NOMO-1 (cell line): ENCODE measurements around the gene ADD1.
A peak's percentile ranks its signal among the peaks of the same experiment; 100 is the strongest.

Source experiments
- DNase-seq, 2 experiments: peaks; one replicate each; lab custom pipeline; 2025; ENCODE audit not compliant: unreplicated experiment in 2 of 2; lab: John Stamatoyannopoulos, UW

ADD1 gene

DNA sequence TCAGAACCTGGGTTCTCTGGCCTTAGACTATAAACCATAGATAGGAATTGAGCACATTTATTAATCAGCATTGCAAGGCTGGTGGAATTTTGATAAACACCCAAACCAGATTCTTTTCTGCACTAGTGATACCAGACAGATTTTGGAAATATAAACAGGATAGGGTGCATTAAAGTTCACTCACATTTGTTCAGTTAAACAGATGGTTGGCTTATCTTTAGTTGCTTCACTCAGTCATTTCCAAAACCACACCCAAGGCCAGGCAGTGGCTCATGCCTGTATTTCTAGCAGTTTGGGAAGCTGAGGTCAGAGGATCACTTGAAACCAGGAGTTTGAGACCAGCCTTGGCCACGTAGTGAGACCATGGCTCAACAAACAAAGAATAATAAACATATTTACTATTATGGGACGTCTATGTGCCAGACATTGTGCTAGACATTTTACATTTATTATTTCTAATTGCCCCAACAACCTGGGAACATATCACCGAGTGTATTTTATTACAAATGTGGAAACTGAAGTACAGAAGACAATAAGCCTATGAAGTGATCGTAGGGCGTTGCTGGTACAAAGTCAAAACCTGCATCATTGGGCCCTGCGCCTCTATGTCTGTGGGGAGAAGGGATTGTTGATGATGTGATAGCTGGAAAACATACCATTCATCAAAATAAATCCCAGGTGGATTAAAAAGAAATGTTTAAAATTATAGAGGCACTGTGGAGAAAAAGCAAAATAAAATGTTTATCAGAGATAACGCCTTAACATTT, 15.0 kb downstream of the ADD1 start:
- DNase-seq, result peak in 1 of 2 experiments; percentile 43

DNA sequence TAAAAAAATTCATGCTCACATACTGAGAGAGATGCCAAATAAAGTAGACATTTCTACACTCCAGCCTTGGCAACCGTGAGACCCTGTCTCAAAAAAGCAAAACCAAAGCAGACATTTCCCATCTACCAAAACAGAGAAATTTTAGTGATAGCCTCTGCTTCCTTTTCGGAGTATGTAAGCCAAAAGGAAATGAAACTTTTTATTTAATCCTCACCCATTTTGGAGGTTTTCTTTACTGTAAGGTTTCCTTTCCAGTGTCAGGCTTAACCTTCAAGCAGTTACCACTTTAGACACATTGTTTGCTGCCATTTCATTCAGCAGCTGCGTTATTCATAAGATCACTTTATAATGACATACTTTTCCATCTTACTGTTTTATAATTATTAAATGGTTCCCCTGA, 15.9 kb downstream of the ADD1 start:
- peak; percentile 52 to 67 for DNase-seq

DNA sequence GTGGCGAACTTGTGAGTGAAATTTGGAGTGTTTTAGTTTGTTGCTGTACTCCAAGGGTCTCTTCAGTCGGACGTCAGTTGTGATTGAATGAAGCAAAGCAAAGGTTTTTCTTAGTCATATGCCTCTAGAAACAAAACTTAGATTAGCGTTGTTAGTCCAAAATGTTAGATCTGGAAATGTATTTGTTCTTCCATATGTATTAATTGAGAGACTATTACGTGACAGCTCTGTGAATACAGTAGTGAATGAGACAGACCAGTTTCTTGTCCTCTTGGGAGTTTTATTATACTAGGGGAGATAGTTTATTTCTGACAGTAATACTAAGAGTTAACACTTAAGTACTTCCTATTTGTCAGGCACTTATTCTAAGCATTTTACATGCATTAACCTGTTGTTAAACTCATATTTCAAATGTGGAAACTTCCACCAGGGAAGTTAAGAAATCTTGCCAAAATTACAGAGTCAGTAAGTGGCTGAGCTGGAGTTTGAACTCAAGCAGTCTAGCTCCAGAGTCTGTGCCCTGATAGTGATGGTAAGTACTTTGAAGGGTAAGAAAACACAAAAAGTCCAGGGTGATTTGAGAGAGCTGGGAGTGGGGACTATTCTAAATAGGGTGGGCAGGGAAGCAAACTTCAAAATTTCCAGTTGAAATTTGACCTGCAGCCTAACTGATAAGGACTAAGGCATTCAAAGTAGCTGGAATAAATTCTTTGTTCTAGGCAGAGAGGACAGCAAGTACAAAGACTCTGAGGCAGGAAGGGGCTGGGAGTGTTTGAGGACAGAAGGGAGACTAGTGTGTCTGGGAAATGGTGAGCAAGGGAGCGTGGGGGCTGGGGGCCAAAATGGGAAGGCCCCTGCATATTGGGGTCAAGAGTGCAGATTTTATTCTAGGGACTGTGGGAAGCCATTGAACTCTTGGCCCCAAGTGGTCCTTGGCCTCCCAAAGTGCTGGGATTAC, 17.0 kb downstream of the ADD1 start:
- DNase-seq, result peak in 1 of 2 experiments; percentile 80

DNA sequence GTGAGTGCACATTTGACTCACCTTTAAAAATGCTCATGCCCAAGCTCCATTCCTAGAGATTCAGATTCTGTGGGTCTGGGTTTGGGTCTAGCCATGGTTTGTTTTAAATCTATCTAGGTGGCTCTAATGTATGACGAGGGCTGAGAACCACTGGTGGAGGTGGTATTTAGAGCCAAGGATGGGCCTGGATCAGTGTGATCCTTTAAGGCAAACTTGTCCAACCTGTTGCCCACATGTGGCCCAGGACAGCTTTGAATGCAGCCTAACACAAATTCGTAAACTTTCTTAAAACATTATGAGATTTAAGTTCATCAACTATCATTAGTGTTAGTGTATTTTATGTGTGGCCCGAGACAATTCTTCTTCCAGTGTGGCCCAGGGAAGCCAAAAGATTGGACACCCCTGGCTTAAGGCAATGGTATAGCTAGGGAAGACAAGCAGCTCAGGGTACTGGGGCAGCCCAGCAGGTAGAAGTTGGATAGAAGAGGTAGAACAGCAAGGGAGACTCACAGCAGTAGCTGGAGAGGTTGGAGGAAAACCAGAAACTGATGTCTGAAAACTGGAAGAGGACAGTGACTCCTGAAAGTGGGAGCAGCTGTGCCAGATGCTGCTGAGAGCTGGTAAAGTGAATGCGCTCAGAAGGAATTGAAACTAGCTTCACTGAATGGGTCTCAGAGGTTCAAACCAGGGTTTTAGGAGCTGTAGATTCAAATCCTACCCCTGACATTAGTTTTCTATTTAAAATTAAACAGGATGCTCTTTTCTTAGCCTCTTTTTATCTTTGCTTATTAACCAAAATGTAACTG, 18.2 kb downstream of the ADD1 start:
- no peak for DNase-seq

DNA sequence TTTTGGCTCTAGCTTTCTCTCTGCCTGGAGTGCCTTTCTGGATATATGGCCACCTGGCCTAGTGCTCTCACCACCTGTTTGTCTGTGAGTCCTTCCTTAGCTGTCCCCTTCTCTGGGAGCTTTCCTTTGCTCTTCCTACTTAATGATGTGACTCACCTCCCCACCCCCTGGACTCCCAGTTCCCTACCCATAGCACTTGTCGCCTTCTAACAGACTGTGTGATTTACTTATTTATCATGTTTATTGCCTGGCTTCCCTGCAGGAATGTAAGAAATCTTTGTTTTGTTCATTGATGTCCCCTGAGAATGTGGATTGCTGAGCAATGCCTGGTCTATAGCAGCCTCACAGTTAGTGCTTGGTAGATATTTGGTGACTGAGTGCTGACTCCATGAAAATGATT, 18.9 kb downstream of the ADD1 start:
- DNase-seq, result no peak

DNA sequence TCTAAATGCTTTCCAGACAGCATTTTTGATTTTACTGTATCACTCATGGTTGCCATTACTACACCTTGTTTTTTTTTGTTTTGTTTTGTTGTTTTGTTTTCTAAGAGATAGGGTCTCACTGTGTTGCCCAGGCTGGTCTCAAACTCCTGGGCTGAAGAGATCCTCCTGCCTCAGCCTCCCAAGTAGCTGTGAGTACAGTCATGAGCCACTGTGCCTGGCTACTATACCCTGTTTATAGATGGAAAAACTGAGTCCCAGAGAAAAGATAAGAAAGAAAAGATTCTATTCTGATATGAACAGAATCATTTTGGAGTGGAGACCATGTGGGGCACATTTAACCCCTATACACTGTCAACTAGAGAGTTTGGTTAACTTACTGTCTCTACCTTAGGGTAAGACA, 20.0 kb downstream of the ADD1 start:
- DNase-seq, result no peak

DNA sequence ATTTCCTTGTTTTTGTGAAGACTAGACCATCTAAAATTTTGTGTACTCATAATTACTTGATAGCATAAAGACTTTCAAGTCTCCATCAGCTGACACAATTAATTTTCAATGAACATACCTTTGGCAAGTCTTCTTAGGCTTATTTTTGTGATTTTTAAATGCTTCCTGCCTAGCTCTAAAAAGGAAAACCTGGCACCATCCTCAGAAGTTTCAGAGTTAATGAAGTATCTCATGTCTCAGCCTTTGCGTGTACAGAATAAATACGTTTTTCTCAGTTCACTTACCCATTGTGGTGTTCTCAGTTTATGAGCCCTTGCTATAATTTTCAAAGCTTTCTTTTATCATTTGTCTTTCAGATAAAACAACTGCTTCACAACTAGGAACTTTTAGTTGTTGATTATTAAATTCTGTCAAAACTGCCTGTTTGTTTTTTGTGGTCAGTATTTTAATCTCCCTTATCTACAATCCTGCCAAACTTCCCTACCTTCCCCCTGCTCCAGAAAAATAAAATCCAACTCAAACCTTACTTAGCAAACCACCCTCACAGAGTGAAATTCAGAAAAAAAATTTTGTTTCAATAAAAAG, 21.6 kb downstream of the ADD1 start:
- no peak for DNase-seq

DNA sequence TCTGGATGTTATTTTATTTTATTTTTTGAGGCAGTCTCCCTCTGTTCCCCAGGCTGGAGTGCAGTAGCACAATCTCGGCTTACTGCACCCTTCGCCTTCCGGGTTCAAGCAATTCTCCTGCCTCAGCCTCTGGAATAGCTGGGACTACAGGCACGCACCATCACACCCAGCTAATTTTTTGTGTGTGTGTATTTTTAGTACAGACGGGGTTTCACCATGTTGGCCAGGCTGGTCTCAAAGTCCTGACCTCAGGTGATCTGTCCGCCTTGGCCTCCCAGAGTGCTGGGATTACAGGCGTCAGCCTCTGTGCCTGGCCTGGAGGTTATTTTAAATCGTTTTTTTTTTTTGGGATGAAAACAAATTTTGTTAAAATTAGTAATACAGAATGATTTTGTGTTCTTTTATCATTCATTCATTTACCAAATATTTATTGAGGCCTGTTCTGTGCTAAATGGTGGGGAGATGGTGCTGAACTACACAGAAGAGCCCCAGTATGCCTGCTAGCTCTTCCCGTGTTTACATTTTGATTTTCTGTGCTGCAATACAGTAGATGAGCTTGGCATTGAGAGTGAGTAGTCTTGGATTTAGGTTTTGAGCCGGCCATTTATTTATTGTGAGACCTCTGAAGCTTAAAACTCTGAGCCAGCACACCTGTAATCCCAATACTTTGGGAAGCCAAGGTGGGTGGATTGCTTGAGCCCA, 22.7 kb downstream of the ADD1 start:
- no peak for DNase-seq

DNA sequence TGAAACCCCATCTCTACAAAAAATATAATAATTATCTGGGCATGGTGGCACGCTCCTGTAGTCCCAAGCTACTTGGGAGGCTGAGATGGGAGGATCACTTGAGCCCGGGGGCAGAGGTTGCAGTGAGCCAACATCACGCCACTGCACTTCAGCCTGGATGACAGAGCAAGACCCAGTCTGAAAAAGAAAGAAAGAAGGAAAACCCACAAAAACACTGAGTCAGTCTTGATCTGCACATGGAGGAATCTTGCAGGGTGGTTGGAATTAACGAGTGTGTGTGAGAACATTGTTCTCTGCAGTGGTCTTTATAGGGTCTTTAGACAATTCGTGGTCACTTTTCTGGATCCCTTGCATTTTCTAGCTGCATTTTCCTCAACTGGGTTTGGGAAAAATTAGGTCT, 23.2 kb downstream of the ADD1 start:
- no peak for DNase-seq

DNA sequence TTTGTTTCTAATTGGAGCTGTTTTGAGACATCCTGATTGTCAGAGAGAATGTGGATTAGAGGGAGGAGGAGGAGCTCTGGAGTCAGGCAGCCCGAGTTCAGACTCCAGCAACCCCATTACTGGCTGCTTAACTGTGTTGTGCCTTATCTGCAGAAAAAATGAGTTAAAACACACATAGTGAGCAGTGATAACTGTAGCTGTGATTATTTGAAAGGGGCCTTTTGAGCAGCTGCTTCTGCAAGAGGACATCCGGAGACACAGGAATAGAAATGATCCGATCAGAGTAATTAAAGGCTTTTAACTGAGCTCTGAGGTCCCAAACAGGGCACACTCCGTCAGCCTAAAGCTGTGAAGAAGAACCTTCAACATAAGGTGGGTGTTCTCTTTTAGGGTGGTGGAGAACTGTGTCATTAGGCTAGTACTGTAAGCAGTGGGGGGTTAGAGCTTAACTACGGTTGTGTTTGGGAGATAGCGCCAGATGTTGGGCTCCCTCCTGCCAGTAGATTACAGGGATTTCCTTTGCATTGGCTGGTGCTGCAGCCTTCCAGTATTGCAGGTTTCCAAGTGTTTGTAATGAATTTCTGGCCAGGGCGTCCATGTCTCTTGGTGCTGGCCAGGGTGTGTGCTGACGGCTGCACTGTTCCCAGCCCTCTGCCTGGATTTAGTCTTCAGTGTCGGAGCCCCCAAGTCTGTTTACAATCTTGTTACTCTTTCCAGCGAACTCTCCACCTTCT, 24.3 kb downstream of the ADD1 start:
- DNase-seq, result no peak

DNA sequence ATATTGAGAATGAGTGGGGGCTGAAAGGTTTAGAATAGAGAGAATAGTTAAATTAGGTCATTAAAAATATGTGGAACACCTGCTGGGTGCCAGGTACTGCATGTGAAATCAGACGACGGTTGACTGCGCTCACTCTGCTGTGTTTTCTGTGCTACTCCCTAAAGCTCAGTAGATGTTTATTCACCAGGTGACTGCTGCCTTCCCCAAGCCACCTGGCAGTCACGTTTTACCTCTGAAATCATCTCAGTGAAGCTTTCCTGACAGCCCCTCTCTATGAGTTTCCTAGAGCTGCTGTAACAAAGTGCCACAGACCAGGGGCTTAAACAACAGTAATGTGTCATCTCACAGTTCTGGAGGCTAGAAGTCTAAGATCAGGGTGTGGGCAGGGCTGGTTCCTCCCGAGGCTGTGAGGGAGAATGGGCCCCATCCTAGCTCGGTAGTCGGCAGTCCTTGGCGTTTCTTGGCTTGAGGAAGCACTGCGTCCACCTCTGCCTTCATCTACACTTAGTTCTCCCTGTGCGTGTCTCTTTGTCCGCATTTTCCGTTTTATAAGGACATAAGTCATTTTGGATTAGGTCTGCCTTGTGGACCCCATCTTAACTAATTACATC, 25.3 kb downstream of the ADD1 start:
- DNase-seq, result no peak

DNA sequence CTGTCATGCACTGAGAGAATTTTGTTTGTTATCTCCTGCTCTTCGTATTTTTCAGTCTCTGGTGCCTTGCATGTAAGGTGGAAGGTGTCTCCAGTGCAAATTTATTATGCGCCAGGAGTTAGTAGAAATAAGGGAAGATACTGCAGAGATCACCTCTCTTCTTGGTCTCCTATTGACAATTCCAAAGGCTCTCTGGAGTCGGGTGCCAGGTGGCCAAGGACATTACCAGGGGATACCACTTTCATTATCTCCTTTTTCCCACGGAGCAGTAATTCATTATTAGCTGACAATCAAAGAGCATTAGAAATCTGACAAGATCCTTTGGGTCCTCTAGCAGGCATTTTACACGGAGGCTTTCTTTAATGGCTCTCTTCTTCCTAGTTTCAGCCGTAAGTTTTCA, 26.0 kb downstream of the ADD1 start:
- DNase-seq, result no peak

DNA sequence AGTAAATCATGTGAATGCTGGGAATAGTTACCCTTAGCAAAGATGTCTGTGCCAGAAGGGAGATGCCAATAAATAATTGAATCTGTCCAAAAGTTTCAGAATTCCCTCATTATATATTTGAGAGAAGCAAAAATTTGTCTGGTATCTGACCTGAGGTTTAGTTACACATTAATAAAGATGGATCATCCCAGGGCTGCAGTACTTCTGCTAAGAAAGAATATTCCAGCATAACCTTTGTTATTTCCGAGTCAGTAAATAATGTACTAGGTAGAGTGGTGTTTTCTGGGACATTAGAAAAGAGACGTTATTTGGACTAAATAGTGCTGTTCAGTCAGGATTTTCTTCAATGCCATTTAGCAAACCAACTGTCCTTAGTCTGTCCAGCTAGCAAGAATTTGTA, 26.4 kb downstream of the ADD1 start:
- DNase-seq, result no peak

DNA sequence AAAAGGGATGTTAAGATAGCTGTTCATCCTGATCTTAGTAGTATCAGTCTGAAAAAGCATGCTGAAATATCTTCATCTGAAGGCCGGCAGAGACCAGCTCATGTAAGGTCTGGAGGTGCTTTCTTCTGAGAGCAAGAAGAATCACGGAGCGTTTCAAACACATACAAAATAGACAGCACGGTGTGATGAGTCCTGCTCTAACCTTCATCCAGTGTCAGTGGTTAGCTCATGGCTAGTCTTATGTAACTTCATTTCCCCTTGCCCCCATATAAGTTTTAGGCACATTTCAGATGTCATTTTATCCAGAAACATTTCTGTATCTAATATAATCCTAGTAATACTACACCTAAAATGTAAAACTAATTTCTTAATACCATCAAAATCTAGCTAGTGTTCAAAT, 27.8 kb downstream of the ADD1 start:
- peak; percentile 31 to 62 for DNase-seq

DNA sequence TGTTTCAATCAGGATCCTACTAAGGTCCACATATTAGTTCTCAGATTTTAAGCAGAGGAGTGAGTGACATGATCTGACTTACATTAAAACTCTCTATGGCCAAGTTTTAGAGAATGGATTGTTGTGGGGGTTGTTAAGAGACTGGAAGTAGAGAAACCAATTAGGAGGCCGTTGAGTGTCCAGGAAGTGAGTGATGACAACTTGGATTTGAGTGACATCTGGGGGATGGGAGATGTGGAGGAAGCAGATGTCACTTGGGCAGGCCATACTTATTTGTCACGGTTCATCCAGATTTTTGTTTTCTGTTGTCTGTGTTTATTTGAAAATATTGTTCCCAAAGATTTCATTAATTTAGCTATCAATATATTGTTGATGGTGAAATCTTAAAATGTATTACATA, 28.3 kb downstream of the ADD1 start:
- DNase-seq, result peak in 1 of 2 experiments; percentile 37

DNA sequence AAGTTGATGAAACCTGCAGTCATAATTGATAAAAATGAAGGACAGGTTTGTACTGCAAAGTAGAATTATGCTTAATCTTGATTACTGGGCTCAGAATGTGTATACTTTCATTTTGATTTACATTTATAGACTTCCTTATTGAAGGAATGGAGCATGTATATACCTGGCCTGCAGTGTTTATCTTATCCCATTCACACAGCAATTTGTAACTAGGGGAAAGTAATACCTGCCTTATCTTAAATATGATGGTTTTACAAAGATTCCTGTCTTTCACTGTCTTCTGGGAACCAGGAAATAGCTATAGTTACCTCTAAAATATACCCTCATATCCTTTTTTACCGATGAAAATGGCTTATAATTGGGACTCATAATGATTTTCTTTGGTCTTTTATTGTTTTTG, 29.7 kb downstream of the ADD1 start:
- no peak for DNase-seq

DNA sequence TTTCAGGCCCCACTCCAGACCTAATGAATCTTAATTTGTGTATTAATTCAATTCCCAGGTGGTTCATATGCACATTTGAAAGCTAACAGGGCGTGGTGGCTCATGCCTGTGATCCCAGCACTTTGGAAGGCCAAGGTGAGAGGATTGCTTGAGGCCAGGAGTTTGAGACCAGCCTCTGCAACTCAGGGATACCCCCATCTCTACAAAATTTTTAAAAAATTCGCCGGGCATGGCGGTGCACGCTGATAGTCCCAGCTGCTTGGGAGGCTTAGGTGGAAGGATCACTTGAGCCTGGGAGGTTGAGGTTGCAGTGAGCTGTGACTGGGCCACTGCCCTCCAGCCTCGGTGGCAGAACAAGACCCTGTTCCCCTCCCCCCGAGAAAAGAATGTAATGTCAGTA, 31.2 kb downstream of the ADD1 start:
- no peak for DNase-seq

DNA sequence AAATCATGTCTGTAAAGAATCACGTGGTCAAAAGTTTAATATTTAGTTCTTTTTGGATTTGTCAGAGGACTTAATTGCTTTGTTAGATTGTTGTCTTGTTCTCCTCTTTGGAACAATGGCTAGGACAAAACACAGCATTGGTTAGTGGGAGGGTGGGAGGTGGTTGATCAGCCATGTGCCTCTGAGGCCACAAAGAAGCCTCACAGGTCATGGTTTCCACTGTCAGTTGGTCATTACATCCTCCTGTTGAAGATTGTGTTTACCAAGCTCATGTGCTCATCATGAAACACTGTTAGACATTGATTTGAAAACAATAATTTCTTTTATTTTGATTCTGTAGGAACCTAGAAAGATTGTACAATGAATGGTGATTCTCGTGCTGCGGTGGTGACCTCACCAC, 31.9 kb downstream of the ADD1 start:
- no peak for DNase-seq

DNA sequence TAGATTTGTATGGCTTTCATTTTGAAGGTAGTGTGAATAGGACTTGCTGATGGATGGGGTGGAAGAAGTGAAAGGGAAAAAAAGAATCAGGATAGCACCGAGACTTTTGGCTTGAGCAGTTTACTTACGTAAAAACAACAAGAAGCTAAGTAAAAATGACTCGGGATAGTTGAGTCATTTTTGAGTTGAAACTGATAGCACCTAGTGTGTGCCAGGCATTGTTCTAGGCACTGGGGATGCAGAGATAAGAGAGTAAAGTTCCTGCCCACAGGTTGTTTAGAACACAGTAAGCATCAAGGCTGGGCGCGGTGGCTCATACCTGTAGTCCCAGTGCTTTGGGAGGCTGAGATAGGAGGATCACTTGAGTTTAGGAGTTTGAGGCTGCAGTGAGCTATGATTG, 34.7 kb downstream of the ADD1 start:
- DNase-seq, result no peak
